Sigmoid colon (tissue), 7 donors: ENCODE measurements around the gene RBBP6. TPM values are rescaled to one million over a fixed set of nuclear protein-coding genes. Genes with fewer than 3 reads are reported as not detected.

Experiments
- DNase-seq: peaks from one replicate; pipeline ENCODE4 v3.0.0-alpha.2; 2019
- H3K27ac ChIP-seq, 4 donors: fragments of 200-600 bp; sonication (generic); one replicate each; pipeline ENCODE4 v1.5.1; 2016 to 2019; ENCODE audit warnings: mild to moderate bottlenecking in 1 of 4
- H3K27me3 ChIP-seq, 3 donors: fragments of 200-600 bp; sonication (generic); one replicate each; pipeline ENCODE4 v1.5.1; 2019; ENCODE audit warnings: mild to moderate bottlenecking in 1 of 3
- H3K36me3 ChIP-seq, 4 donors: fragments of 200-600 bp; sonication (generic); one replicate each; pipeline ENCODE4 v1.5.1; 2016 to 2019
- H3K4me1 ChIP-seq, 4 donors: fragments of 200-600 bp; sonication (generic); one replicate each; pipeline ENCODE4 v1.5.1; 2017 to 2019
- H3K4me3 ChIP-seq, 4 donors: fragments of 200-600 bp; sonication (generic); one replicate each; pipeline ENCODE4 v1.5.1; 2017 to 2019; ENCODE audit warnings: mild to moderate bottlenecking in 2 of 4, moderate library complexity in 1 of 4
- H3K9me3 ChIP-seq, 4 donors: fragments of 200-600 bp in 3 of 4; sonication (generic) in 3 of 4; one replicate each; pipeline versions ENCODE4 v1.5.1 to v1.6.1; 2013 to 2019
- CTCF ChIP-seq, 4 experiments: fragments of 450-650 bp in 3 of 4; fragments of 200-600 bp in 1 of 4; IDR thresholded peaks; one replicate each; pipeline ENCODE4 v1.5.1; 2016 to 2019; ENCODE audit warnings: antibody characterized with exemption in 4 of 4, mild to moderate bottlenecking in 3 of 4, moderate library complexity in 2 of 4
- EP300 ChIP-seq, 4 donors: sonication (generic); formaldehyde crosslinking; IDR thresholded peaks; one replicate each; pipeline ENCODE4 v1.6.1; 2017; ENCODE audit warnings: antibody characterized with exemption in 4 of 4
- POLR2A ChIP-seq, 2 donors: fragments of 450-650 bp; IDR thresholded peaks; one replicate each; pipeline ENCODE4 v1.6.1; 2016; ENCODE audit warnings: antibody characterized with exemption in 2 of 2, mild to moderate bottlenecking in 2 of 2, moderate library complexity in 2 of 2
- POLR2AphosphoS5 ChIP-seq, 4 donors: sonication (generic); formaldehyde crosslinking; IDR thresholded peaks; one replicate each; pipeline ENCODE4 v1.6.1; 2017; ENCODE audit warnings: antibody characterized with exemption in 4 of 4
- WGBS, 2 donors: extraction: QIAGEN DNeasy Blood & Tissue Kit; methylation state at CpG; one replicate each; pipeline ENCODE4 v1.1.7; 2013; 5-methylcytosine and 5-hydroxymethylcytosine counted together
- intact Hi-C: fragments of 100-400 bp; cut with DNase I; formaldehyde crosslinking; loops from one replicate; pipeline ENCODE4 v1.15.1; 2023
- polyA plus RNA-seq, 3 donors: library from polyadenylated mRNA; stranded (reverse); fragments of 200-250 nt; gene quantifications; one replicate each; pipeline ENCODE4 v1.2.3, GENCODE V29; 2013
- total RNA-seq, 4 donors: library from RNA; depleted of rRNA; stranded (reverse); fragments of >200 nt; gene quantifications; one replicate each; pipeline ENCODE4 v1.1.0, GENCODE V29; 2016
- donor health status: healthy with polysubstance abuse.
- donor health status: Bipolar disorder and iron deficiency.
- donor health status: healthy.

RBBP6 gene
- total and polyA plus RNA-seq, 7 donors = 14.4 to 105 (median 48.7) TPM

DNA sequence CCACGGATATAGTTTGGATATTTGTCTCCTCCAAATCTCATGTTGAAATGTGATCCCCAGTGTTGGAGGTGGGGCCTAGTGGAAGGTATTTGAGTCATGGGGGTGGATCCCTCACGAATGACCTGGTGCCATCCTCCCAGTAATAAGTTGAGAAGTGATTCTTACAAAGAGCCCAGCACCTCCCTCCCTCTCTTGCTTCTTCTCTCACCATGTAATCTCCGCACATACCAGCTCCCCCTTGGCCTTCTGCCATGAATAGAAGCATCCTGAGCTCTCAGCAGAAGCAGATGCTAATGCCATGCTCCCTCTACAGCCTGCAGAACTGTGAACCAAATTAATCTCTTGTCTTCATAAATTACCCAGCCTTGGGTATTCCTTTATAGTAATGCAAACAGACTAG is 41.9 kb upstream of the RBBP6 start:
- TF ChIP-seq CTCF (IDR thresholded peaks at IDR 0.05) = no peak
- no peak for TF ChIP-seq POLR2AphosphoS5 (IDR thresholded peaks at IDR 0.05)
- no peaks in the 10 kb centered on the region for H3K27me3 ChIP-seq
- H3K27ac ChIP-seq = no peak overlapping the region
- H3K4me1 ChIP-seq = no peaks in the 10 kb centered on the region
- no peaks in the 10 kb centered on the region for H3K36me3 ChIP-seq
- DNase-seq = no peak
- 31 to 51% methylated on average over 3 of the region's 3 CpGs for WGBS, 2 donors
- no peak overlapping the region for H3K4me3 ChIP-seq
- H3K9me3 ChIP-seq = no peaks in the 10 kb centered on the region
- intact Hi-C loops = no loop called here

DNA sequence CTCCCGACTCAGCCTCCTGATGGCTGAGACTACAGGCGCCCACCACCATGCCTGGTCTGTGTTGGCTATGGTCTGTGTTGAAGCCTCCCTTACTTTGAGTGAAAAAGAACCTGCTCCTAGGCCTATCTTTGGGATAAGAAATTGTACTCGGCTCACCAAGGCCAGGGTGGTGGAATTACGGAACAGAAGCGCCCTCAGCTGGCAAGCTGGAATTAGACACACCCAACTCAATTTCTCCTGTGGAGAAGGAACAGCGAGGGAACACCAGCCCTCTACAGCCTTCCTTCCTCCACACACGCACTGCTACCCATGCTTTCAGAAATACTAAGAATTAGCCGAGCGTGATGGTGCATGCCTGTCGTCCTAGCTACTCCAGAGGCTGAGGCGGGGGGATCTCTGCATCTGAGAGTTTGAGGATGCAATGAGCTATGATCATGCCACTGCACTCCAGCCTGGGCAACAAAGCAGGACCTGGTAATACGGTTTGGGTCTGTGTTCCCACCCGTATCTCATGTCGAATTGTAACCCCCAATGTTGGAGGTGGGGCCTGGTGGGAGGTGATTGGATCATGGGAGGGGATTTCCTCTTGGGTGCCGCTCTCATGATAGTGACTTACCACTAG is 40.1 kb upstream of the RBBP6 start:
- DNase-seq = no peak
- TF ChIP-seq POLR2A (IDR thresholded peaks at IDR 0.05) (no peak), POLR2AphosphoS5 (IDR thresholded peaks at IDR 0.05) (no peak), CTCF (IDR thresholded peaks at IDR 0.05) (no peak), EP300 (IDR thresholded peaks at IDR 0.05) (no peak)
- no peaks in the 10 kb centered on the region for H3K4me1 ChIP-seq

GRCh38 chr16:24504472-24505345 is 34.7 kb upstream of the RBBP6 start:
- WGBS, 2 donors = 35 to 44% methylated on average over 18 of the region's 18 CpGs
- no peaks in the 10 kb centered on the region for H3K9me3 ChIP-seq
- H3K27ac ChIP-seq = no peak overlapping the region
- H3K27me3 ChIP-seq = no peaks in the 10 kb centered on the region
- intact Hi-C loops = loop anchor here (2.0 to 10.0 kb wide), 3 partner anchors 252 to 700 kb away; no protein-coding TSS in a partner anchor
- H3K4me1 ChIP-seq = no peaks in the 10 kb centered on the region
- TF ChIP-seq POLR2AphosphoS5 (IDR thresholded peaks at IDR 0.05) = no peak
- TF ChIP-seq CTCF (IDR thresholded peaks at IDR 0.05) = peak; percentile 18 to 64 (median 52)
- TF ChIP-seq POLR2A (IDR thresholded peaks at IDR 0.05) = no peak
- peak; percentile 66 for DNase-seq
- no peaks in the 10 kb centered on the region for H3K36me3 ChIP-seq
- H3K4me3 ChIP-seq = no peak overlapping the region

More for the DNA sequence above, 40.1 kb upstream of the RBBP6 start:
- H3K36me3 ChIP-seq = no peaks in the 10 kb centered on the region
- H3K27ac ChIP-seq = no peak overlapping the region
- no peaks in the 10 kb centered on the region for H3K27me3 ChIP-seq
- H3K9me3 ChIP-seq = no peaks in the 10 kb centered on the region
- H3K4me3 ChIP-seq = no peak overlapping the region
- WGBS, 2 donors = 24 to 25% methylated on average over 15 of the region's 15 CpGs
- intact Hi-C loops = no loop called here

GRCh38 chr16:24505959-24506358 is 33.4 kb upstream of the RBBP6 start:
- intact Hi-C loops = loop anchor here (2.0 to 10.0 kb wide), 2 partner anchors 463 to 701 kb away; no protein-coding TSS in a partner anchor

More at GRCh38 chr16:24505959-24506358, 33.4 kb upstream of the RBBP6 start:
- no peak overlapping the region for H3K4me3 ChIP-seq
- no peaks in the 10 kb centered on the region for H3K27me3 ChIP-seq
- no peak for DNase-seq
- H3K9me3 ChIP-seq = no peaks in the 10 kb centered on the region
- WGBS, 2 donors = 75 to 85% methylated on average over 4 of the region's 4 CpGs
- TF ChIP-seq EP300 (IDR thresholded peaks at IDR 0.05) (no peak), POLR2AphosphoS5 (IDR thresholded peaks at IDR 0.05) (no peak), POLR2A (IDR thresholded peaks at IDR 0.05) (no peak), CTCF (IDR thresholded peaks at IDR 0.05) (no peak)
- no peaks in the 10 kb centered on the region for H3K4me1 ChIP-seq
- no peaks in the 10 kb centered on the region for H3K36me3 ChIP-seq
- H3K27ac ChIP-seq = no peak overlapping the region
